Ishikawa (cell line): ENCODE measurements around the gene SEPTIN5.

Experiments
- CEBPB ChIP-seq: IDR thresholded peaks from 2 replicates; pipeline ENCODE4 v1.6.1; 2012
- CREB1 ChIP-seq: IDR thresholded peaks from 2 replicates; pipeline ENCODE4 v1.6.1; 2012; ENCODE audit warnings: low read depth
- EGR1 ChIP-seq: IDR thresholded peaks from 2 replicates; pipeline ENCODE4 v1.6.1; 2012
- EP300 ChIP-seq: IDR thresholded peaks from 2 replicates; pipeline ENCODE4 v1.6.1; 2012; ENCODE audit warnings: borderline replicate concordance
- FOXM1 ChIP-seq: IDR thresholded peaks from 2 replicates; pipeline ENCODE4 v1.6.1; 2012; ENCODE audit warnings: low read depth, borderline replicate concordance
- NFIC ChIP-seq: IDR thresholded peaks from 2 replicates; pipeline ENCODE4 v1.6.1; 2012
- RAD21 ChIP-seq: IDR thresholded peaks from 2 replicates; pipeline ENCODE4 v1.6.1; 2012; ENCODE audit warnings: low read depth
- TAF1 ChIP-seq: IDR thresholded peaks from 2 replicates; pipeline ENCODE4 v1.6.1; 2012; ENCODE audit warnings: low read depth, mild to moderate bottlenecking
- TCF12 ChIP-seq: IDR thresholded peaks from 2 replicates; pipeline ENCODE4 v1.6.1; 2012; ENCODE audit warnings: low read depth
- TEAD4 ChIP-seq: IDR thresholded peaks from 2 replicates; pipeline ENCODE4 v1.6.1; 2012
- YY1 ChIP-seq: IDR thresholded peaks from 2 replicates; pipeline ENCODE4 v1.6.1; 2012; ENCODE audit warnings: low read depth
- ZBTB7A ChIP-seq: IDR thresholded peaks from 2 replicates; pipeline ENCODE4 v1.6.1; 2012; ENCODE audit warnings: low read depth
- TF ChIP-seq, protein P1 (sequence below): IDR thresholded peaks from 2 replicates; pipeline ENCODE4 v1.6.1; 2012; ENCODE audit warnings: low read depth, mild to moderate bottlenecking
- TF ChIP-seq, protein P2 (sequence below): IDR thresholded peaks from 2 replicates; pipeline ENCODE4 v1.6.1; 2012
- TF ChIP-seq, protein P3 (sequence below): IDR thresholded peaks from 2 replicates; pipeline ENCODE4 v1.6.1; 2012

Gene SEPTIN5

DNA sequence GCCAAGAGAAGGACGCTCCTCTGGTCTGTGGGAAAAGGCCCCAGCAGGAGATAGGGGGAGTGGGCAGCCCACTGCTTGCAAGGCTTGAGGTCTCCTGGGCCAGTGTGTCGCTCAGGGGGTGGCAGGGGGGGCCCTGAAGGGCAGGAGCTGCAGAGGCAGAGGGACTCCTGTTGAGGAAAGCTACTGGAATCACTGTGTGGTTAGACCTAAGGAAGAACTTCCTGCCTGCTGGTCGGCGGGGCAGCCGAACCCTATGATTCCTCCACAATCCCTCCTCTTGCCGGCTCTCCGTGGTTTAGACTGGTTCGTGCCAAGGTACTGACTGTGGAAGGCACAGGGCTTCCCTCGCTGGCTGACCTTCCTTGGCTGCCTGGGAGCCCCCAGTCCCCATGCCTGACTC, 15.2 kb downstream of the SEPTIN5 start:
- no peak for TF ChIP-seq TAF1
- TF ChIP-seq, protein P1, sequence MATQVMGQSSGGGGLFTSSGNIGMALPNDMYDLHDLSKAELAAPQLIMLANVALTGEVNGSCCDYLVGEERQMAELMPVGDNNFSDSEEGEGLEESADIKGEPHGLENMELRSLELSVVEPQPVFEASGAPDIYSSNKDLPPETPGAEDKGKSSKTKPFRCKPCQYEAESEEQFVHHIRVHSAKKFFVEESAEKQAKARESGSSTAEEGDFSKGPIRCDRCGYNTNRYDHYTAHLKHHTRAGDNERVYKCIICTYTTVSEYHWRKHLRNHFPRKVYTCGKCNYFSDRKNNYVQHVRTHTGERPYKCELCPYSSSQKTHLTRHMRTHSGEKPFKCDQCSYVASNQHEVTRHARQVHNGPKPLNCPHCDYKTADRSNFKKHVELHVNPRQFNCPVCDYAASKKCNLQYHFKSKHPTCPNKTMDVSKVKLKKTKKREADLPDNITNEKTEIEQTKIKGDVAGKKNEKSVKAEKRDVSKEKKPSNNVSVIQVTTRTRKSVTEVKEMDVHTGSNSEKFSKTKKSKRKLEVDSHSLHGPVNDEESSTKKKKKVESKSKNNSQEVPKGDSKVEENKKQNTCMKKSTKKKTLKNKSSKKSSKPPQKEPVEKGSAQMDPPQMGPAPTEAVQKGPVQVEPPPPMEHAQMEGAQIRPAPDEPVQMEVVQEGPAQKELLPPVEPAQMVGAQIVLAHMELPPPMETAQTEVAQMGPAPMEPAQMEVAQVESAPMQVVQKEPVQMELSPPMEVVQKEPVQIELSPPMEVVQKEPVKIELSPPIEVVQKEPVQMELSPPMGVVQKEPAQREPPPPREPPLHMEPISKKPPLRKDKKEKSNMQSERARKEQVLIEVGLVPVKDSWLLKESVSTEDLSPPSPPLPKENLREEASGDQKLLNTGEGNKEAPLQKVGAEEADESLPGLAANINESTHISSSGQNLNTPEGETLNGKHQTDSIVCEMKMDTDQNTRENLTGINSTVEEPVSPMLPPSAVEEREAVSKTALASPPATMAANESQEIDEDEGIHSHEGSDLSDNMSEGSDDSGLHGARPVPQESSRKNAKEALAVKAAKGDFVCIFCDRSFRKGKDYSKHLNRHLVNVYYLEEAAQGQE = no peak
- TF ChIP-seq FOXM1 = no peak
- no peak for TF ChIP-seq NFIC

DNA sequence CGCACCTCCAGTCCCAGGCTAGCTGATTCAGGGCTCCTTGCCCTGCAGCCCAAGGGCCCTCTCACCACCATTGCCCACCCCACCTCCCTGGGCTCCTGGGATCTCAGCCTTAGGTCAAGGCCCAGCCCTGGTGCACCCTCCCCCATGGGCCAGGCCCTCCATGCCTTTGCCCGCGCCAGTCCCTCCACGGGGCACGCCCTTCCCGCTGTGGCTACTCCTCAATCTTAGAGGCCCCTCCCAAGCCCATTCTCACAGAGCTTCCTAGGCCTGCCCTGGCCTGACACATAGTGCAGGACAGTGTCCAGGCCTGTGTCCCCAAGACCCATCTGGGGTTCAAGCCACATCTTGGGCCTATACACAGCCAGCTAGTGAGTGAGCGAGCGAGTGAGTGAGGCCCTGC, 15.9 kb downstream of the SEPTIN5 start:
- TF ChIP-seq EP300 = no peak
- TF ChIP-seq EGR1 = no peak
- TF ChIP-seq, protein P2, sequence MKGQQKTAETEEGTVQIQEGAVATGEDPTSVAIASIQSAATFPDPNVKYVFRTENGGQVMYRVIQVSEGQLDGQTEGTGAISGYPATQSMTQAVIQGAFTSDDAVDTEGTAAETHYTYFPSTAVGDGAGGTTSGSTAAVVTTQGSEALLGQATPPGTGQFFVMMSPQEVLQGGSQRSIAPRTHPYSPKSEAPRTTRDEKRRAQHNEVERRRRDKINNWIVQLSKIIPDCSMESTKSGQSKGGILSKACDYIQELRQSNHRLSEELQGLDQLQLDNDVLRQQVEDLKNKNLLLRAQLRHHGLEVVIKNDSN = no peak
- no peak for TF ChIP-seq NFIC
- no peak for TF ChIP-seq CEBPB
- no peak for TF ChIP-seq TEAD4
- TF ChIP-seq, protein P3, sequence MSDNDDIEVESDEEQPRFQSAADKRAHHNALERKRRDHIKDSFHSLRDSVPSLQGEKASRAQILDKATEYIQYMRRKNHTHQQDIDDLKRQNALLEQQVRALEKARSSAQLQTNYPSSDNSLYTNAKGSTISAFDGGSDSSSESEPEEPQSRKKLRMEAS = no peak
- TF ChIP-seq FOXM1 = no peak
- TF ChIP-seq CREB1 = no peak
- TF ChIP-seq RAD21 = no peak
- no peak for TF ChIP-seq YY1
- no peak for TF ChIP-seq TCF12
- TF ChIP-seq, protein P1 = no peak
- no peak for TF ChIP-seq ZBTB7A

DNA sequence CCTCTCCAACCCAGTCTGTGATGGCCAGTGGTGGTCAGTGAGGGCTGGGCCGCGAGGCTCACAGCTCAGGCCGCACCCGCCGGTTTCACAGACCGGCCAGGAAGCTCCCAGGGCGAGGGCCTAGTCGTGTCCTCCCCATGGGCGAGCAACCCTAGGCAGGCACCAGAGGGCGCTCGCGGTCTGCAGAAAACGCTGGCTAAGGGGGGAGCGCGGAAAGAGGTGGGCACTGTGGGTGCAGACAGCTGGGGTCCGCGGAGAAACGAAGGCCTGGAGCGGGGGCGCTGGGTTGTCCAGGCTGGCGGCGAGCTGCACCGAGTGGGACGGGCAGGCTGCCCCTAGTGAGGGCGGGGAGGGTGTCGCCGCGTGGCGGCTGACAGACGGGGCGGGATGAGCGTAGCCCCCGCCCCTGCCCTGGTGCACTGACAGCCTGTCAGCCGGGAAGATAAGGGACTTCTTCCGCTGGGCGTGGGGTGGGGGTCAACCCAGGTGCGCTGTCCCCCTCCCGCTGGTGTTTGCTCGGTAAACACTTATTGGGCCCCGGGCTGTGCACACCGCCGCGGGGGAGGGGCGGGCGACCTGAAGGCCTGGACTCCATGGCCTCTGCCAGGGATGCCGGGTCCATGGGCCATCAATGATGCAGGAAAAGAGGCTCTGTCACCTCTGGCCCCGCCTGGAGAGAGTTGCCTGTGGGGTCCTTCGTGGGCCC, 16.5 kb downstream of the SEPTIN5 start:
- no peak for TF ChIP-seq EGR1
- no peak; the same call in 1 of the 2 replicates for TF ChIP-seq TCF12
- no peak for TF ChIP-seq CEBPB
- no peak; the same call in none of the 2 replicates for TF ChIP-seq ZBTB7A
- TF ChIP-seq NFIC = no peak
- no peak for TF ChIP-seq TAF1
- TF ChIP-seq, protein P1 = no peak
- TF ChIP-seq FOXM1 = no peak
- TF ChIP-seq, protein P2 = no peak
- TF ChIP-seq EP300 = no peak
- TF ChIP-seq CREB1 = no peak
- no peak; the same call in 1 of the 2 replicates for TF ChIP-seq YY1
- no peak for TF ChIP-seq TEAD4
- TF ChIP-seq RAD21 = peak; percentile 99
- TF ChIP-seq, protein P3 = peak; percentile 28; the same call in 1 of the 2 replicates

DNA sequence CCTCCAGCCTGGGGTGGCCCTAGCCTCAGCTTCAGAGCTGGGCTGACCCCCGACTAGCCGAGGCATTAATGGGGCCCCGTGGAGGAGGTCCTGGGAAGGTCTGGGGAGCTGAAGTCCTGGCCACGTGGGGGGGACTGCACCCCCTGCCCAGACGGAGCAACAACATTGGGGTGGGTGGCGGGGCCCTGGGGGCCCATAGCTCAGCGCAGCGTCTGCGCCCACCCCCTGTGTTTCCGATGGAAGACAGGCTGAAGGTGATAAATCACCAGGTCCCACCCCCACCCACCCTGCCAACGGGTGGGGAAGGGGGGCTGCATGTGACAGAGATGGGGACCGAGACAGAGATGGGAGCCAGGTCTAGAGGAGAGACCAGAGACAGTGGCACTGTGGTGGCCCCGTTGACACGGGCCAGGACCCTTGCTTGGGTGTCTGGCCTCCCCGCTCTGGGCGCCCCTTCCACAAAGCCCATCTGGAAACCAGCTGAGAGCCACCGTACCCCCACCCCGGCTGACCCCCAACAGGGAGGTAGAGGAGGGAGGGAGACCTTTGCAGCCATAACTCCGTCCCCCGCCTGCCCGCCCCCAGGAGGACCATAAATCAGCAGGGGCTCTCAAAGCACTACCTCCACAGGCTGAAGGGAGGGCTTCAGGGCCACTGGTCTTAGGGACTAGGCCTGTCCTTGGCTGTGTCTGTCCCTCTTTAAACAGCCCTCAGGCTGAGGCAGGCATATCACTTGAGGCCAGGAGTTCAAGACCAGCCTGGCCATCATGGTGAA, 17.2 kb downstream of the SEPTIN5 start:
- TF ChIP-seq, protein P2 = no peak
- TF ChIP-seq EGR1 = no peak
- no peak for TF ChIP-seq ZBTB7A
- TF ChIP-seq CEBPB = no peak
- TF ChIP-seq EP300 = no peak
- TF ChIP-seq TEAD4 = no peak
- TF ChIP-seq TCF12 = no peak
- TF ChIP-seq TAF1 = no peak
